HG03103 (cell line): ENCODE results near the gene PTPN18.

Experiments
- ATAC-seq: cut with Tn5 transposase; IDR thresholded peaks from one replicate; pipeline ENCODE4 v1.9.1; 2021; ENCODE audit warnings: low read depth; ENCODE audit not compliant: unreplicated experiment

Gene PTPN18

GRCh38 chr2:130363479-130363878 lies 7.6 kb downstream of the PTPN18 start:
- ATAC-seq = no peak

- no peak for ATAC-seq
These were observed 9.2 kb downstream of the PTPN18 start for GRCh38 chr2:130365075-130365474.

GRCh38 chr2:130365963-130366362 lies 10.1 kb downstream of the PTPN18 start:
- ATAC-seq = no peak

DNA sequence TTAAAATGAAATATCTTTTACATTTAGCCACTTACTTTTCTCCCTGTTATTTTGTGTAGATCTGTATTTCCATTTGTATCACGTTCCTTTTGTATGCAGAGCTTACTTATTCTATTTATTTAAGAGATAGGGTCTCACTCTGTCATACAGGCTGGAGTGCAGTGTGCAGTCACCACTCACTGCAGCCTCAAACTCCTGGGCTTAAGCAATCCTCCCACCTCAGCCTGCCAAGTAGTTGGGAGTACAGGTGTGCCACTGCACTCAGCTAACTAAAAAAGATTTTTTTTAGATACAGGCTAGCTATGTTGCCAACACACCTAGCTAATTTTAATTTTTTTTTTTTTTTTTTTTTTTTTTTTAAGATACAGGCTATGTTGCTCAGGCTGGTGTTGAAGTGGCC lies 10.9 kb downstream of the PTPN18 start:
- ATAC-seq = no peak

DNA sequence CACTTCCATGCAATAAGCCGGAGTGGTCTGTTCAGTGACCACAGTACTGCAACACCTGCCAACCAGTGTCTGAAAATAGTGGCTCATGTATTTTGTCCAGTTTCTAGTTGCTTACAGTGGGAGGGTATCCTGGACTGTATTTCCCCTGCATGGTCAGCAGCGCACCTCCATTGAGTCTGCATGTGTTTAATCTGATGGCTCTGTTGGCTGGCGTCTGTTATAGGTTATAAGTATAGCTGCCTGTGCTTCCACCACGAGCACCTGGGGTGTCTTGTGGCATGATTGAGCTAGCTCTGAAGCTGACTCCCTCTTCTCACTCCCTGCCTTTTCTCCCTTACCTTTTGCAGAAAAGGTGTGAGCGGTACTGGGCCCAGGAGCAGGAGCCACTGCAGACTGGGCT lies 12.9 kb downstream of the PTPN18 start:
- ATAC-seq = no peak

DNA sequence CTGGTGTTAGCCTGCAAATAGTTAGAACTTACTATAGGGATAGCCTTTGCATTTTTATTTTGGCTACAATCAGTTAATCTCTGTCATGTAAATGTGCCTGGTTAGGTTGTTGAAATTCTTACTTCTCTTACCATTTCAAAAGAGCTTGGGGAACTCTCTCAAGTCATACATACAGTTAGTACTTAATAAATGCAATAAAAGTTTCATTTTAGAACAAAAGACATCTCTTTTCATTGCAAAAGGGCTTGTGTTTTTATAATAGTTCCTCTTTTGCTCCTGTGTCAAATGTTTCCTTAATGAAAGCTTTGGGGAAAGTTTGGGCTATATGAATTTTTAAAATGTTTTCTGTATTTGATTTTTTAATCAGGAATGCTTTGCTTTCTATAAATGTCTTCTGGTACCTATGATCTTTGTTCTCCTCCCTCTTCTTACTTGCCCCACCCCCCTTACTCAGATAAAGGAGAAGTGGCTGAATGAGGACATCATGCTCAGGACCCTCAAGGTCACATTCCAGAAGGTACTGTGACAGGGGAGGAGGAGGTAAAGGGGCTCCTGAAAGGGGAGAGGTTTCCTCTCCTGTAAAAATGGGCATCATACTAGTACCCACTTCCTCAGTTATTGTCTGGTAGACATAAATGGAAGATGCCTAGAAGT lies 13.6 kb downstream of the PTPN18 start:
- ATAC-seq = no peak

DNA sequence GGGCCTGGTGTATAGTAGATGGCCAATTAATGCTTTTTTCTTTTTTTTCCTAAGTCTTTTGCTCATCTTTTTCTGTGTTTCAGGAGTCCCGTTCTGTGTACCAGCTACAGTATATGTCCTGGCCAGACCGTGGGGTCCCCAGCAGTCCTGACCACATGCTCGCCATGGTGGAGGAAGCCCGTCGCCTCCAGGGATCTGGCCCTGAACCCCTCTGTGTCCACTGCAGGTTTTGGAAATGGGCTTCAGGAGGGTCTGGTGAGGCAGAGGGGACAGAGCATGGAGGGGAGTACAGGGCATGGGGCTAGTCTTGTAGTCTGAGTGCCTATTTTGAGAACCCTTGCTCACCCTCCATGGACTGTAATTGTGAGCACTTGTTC lies 14.1 kb downstream of the PTPN18 start:
- no peak for ATAC-seq

GRCh38 chr2:130370490-130370889 lies 14.6 kb downstream of the PTPN18 start:
- no peak for ATAC-seq

GRCh38 chr2:130371723-130372054 lies 15.8 kb downstream of the PTPN18 start:
- ATAC-seq = peak; percentile 27

- ATAC-seq = peak; percentile 48
These were observed 16.4 kb downstream of the PTPN18 start for GRCh38 chr2:130372055-130372832.

- no peak for ATAC-seq
These were observed 17.3 kb downstream of the PTPN18 start for GRCh38 chr2:130372833-130373807.

DNA sequence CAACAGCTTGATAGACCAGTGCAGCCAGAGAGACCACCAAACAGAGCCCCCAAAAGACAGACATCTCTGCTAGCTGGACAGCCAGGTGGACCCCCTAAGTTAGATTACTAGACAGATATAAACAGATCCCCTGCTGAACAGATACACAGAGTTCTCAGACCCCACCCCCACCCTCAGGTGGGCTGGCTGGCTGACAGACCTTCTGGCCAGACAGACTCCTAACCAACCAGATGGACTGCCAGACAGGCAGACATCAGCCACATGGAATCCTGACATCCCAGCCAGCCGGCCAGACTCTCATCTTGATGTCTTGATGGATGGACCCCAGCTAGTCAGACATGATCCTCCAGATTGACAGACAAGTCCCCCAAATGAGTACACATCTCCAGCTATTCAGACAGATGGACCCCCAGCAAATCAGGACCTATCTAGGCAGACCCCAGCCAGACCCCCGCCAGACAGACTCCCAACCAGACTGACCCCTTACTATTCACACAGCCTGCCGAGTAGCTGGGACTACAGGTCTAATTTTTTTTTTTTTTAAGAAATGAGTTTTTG lies 18.0 kb downstream of the PTPN18 start:
- no peak for ATAC-seq

DNA sequence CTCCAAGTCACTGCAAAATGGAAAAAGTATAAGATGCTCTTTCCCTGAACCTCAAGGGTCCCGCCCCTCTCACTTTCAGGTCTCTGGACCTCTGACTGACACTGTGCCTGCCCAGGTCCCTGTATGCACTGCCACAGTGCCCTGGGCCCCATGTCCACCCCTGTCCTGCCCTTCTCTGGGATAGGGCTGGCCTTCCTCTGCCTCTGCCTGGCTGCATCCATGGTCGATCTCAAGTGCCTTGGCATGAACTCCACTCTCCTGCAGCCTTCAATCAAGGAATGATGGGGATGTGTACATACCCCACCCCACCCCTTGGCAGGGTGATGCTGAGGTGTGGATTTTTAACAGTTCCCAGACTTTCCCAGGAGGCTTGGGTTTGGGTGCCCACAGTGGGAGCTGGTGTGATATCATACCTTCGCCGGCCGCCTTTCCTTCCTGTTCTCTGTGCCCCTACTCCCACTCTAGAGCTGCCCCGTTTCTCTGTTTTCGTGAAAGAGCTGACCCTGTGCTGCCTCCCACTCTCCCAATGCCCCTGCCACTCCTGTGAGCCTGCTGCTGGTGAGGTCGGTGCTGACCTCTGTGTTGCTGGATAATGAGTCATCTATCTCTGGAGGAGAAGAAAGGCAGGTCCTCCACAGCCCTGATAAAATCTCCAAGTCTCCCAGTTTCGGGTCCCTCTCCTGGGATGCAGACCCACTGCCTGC lies 18.9 kb downstream of the PTPN18 start:
- ATAC-seq = no peak

- no peak for ATAC-seq
These were observed 19.7 kb downstream of the PTPN18 start for GRCh38 chr2:130375291-130376266.

- peak; percentile 45 for ATAC-seq
These were observed 20.8 kb downstream of the PTPN18 start for GRCh38 chr2:130376433-130377293.

GRCh38 chr2:130377491-130377890 lies 21.6 kb downstream of the PTPN18 start:
- ATAC-seq = no peak

DNA sequence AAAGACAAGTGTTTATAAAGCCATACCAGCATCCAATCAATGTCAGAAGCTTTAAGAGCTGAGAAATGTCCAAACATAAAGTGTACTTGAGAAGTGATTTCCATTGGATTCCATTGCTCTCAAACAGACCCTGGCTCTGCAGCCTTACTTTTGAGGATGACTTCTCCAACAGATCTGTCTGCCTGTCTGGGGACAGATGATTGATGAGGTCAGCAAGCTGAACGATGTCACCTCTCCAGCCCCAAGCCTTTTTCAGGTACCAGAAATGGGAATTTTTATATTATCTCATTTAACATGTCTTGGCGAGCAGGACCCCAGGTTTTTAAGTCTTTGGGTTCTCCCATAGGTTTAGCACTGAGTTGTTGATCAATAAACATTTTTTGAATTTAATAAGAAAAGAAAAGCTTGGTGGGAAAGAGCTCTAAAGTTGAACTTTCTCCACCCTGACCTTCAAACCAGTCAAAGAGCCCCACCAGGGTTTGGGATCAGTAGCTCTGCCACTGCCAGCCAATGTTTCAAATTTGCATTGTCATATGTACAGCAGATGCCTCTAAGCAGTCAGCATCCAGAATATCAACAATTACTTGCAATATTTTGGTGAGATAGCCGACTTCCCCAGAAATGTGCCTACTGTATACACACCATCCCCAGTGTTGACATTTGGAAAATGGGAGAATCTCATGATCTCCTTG lies 22.5 kb downstream of the PTPN18 start:
- ATAC-seq = no peak

GRCh38 chr2:130378898-130379214 lies 23.0 kb downstream of the PTPN18 start:
- ATAC-seq = no peak
